Ovary (tissue), 3 donors: ENCODE measurements around the gene FAM98B.

Experiments
- POLR2A ChIP-seq: fragments of 450-650 bp; IDR thresholded peaks from one replicate; pipeline ENCODE4 v1.6.1; 2017; ENCODE audit warnings: antibody characterized with exemption, mild to moderate bottlenecking, moderate library complexity
- TF ChIP-seq, protein P1 (sequence below), 3 donors: fragments of 450-650 bp in 2 of 3; fragments of 200-600 bp in 1 of 3; IDR thresholded peaks; one replicate each; pipeline versions ENCODE4 v1.5.1 to v1.8.0; 2016 to 2022; ENCODE audit warnings: antibody characterized with exemption in 3 of 3, mild to moderate bottlenecking in 1 of 3
- donor health status: DM: no; HTN: no; CAD: no.

DNA sequence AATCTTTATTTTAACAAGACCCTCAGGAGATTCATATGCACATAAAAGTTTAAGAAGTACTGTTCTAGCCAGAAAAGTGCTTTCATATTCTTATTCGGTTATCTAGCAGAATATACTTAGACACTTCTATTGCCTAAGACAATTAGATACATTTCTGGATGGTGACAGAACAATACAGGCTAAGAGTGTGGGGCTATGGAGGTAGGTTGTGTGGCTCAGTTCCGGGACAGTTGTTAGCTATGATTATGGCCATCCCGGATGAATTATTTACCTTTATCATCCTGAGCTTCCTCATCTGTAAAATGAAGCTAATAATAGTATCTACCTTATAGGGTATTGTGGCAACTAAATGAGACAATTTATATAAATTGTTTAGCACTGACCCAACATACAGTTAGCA, 6.6 kb downstream of the FAM98B start:
- TF ChIP-seq, protein P1, sequence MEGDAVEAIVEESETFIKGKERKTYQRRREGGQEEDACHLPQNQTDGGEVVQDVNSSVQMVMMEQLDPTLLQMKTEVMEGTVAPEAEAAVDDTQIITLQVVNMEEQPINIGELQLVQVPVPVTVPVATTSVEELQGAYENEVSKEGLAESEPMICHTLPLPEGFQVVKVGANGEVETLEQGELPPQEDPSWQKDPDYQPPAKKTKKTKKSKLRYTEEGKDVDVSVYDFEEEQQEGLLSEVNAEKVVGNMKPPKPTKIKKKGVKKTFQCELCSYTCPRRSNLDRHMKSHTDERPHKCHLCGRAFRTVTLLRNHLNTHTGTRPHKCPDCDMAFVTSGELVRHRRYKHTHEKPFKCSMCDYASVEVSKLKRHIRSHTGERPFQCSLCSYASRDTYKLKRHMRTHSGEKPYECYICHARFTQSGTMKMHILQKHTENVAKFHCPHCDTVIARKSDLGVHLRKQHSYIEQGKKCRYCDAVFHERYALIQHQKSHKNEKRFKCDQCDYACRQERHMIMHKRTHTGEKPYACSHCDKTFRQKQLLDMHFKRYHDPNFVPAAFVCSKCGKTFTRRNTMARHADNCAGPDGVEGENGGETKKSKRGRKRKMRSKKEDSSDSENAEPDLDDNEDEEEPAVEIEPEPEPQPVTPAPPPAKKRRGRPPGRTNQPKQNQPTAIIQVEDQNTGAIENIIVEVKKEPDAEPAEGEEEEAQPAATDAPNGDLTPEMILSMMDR (IDR thresholded peaks at IDR 0.05): no peak
- TF ChIP-seq POLR2A: no peak
